HepG2 (cell line): ENCODE measurements around the gene DGCR2. TPM values are rescaled to one million over a fixed set of nuclear protein-coding genes. Genes with fewer than 3 reads are reported as not detected.
A peak's percentile ranks its signal among the peaks of the same experiment; 100 is the strongest.

Experiments
- CCAR2 ChIP-seq: fragments of 200-400 bp; formaldehyde crosslinking; optimal IDR thresholded peaks from 2 replicates; pipeline ENCODE3; 2018; ENCODE audit warnings: low read depth, mild to moderate bottlenecking, low read length, moderate library complexity
- ESRRA ChIP-seq: sonication (generic); formaldehyde crosslinking; IDR thresholded peaks from 2 replicates; pipeline ENCODE4 v1.5.1; 2020; ENCODE audit warnings: mild to moderate bottlenecking, low read depth, missing genetic modification reagents
- ETV6 ChIP-seq: sonication (generic); formaldehyde crosslinking; conservative IDR thresholded peaks from 2 replicates; pipeline ENCODE4 v1.4.0; 2020; ENCODE audit warnings: missing genetic modification reagents
- HNRNPH1 ChIP-seq: fragments of 200-400 bp; formaldehyde crosslinking; optimal IDR thresholded peaks from 2 replicates; pipeline ENCODE3; 2017; ENCODE audit warnings: mild to moderate bottlenecking, low read depth, low read length
- PHF21A ChIP-seq: sonication (generic); formaldehyde crosslinking; IDR thresholded peaks from 2 replicates; pipeline ENCODE4 v1.5.0; 2020; ENCODE audit warnings: mild to moderate bottlenecking, missing genetic modification reagents
- RXRA ChIP-seq: sonication (generic); formaldehyde crosslinking; IDR thresholded peaks from 2 replicates; pipeline ENCODE4 v1.5.1; 2020; ENCODE audit warnings: missing genetic modification reagents
- SRF ChIP-seq: IDR thresholded peaks from 2 replicates; pipeline ENCODE4 v1.6.1; 2011; ENCODE audit warnings: mild to moderate bottlenecking, low read depth, low read length, moderate library complexity
- TEAD2 ChIP-seq: sonication (generic); formaldehyde crosslinking; IDR thresholded peaks from 2 replicates; pipeline ENCODE4 v1.9.0; 2021; ENCODE audit warnings: missing genetic modification reagents
- ZFP36 ChIP-seq: fragments of 150-350 bp; IDR thresholded peaks from 2 replicates; pipeline ENCODE4 v1.6.1; 2018; ENCODE audit warnings: borderline replicate concordance, low read length, low read depth; ENCODE audit not compliant: partially characterized antibody
- ZNF207 ChIP-seq: fragments of 450-650 bp; IDR thresholded peaks from 2 replicates; pipeline ENCODE4 v1.6.1; 2016; ENCODE audit warnings: antibody characterized with exemption, borderline replicate concordance
- ZNF460 ChIP-seq: sonication (generic); formaldehyde crosslinking; IDR thresholded peaks from 2 replicates; pipeline ENCODE4 v1.5.1; 2020; ENCODE audit warnings: missing genetic modification reagents, mild to moderate bottlenecking, borderline replicate concordance
- ZNF792 ChIP-seq: IDR thresholded peaks from 2 replicates; pipeline ENCODE4 v1.6.1; 2016
- polyA plus RNA-seq, 8 experiments: library from polyadenylated mRNA; depleted of rRNA in 3 of 8; stranded (reverse) in 7 of 8; unstranded in 1 of 8; fragments of >200 nt; fragmentation: Illumina TruSeq in 4 of 8; extraction: Trizol in 4 of 8; gene quantifications; 2 replicates each; pipeline versions ENCODE4 v1.2.1 to v1.2.3, GENCODE V29; 2011 to 2016; ENCODE audit warnings: low read depth in 4 of 8, missing spikeins in 1 of 8, mixed read lengths in 1 of 8; ENCODE audit not compliant: insufficient read depth in 1 of 8
- total RNA-seq, 5 experiments: library from RNA; depleted of rRNA; stranded (reverse); fragments of >200 nt; fragmentation: Illumina TruSeq; extraction: Trizol; gene quantifications; 2 replicates each; pipeline ENCODE4 v1.2.3, GENCODE V29; 2016; ENCODE audit warnings: low read depth in 1 of 5
- TF ChIP-seq, protein P1 (sequence below): sonication (generic); formaldehyde crosslinking; IDR thresholded peaks from 2 replicates; pipeline ENCODE4 v1.4.0; 2020; ENCODE audit warnings: missing genetic modification reagents
- TF ChIP-seq, protein P2 (sequence below): sonication (generic); formaldehyde crosslinking; IDR thresholded peaks from 2 replicates; pipeline ENCODE4 v1.4.0; 2020; ENCODE audit warnings: missing genetic modification reagents, borderline replicate concordance
- TF ChIP-seq, protein P3 (sequence below): sonication (generic); formaldehyde crosslinking; IDR thresholded peaks from 2 replicates; pipeline ENCODE4 v1.4.0; 2020; ENCODE audit warnings: mild to moderate bottlenecking, missing genetic modification reagents
- TF ChIP-seq, protein P4 (sequence below): IDR thresholded peaks from 2 replicates; pipeline ENCODE4 v1.6.1; 2016; ENCODE audit warnings: low read depth
- TF ChIP-seq, protein P5 (sequence below): sonication (generic); formaldehyde crosslinking; IDR thresholded peaks from 2 replicates; pipeline ENCODE4 v1.5.0; 2020; ENCODE audit warnings: missing genetic modification reagents, mild to moderate bottlenecking, borderline replicate concordance
- TF ChIP-seq, protein P6 (sequence below): sonication (generic); formaldehyde crosslinking; IDR thresholded peaks from 2 replicates; pipeline ENCODE4 v1.4.0; 2020; ENCODE audit warnings: missing genetic modification reagents
- TF ChIP-seq, protein P7 (sequence below): IDR thresholded peaks from 2 replicates; pipeline ENCODE4 v1.6.1; 2016; ENCODE audit warnings: mild to moderate bottlenecking, missing biosample characterization, missing genetic modification reagents

DGCR2 gene
- total and polyA plus RNA-seq, 2 of the 13 experiments (the other 11 are each of a cell fraction or from before 2014, with no cell fraction given): 23.1 to 35.3 TPM

DNA sequence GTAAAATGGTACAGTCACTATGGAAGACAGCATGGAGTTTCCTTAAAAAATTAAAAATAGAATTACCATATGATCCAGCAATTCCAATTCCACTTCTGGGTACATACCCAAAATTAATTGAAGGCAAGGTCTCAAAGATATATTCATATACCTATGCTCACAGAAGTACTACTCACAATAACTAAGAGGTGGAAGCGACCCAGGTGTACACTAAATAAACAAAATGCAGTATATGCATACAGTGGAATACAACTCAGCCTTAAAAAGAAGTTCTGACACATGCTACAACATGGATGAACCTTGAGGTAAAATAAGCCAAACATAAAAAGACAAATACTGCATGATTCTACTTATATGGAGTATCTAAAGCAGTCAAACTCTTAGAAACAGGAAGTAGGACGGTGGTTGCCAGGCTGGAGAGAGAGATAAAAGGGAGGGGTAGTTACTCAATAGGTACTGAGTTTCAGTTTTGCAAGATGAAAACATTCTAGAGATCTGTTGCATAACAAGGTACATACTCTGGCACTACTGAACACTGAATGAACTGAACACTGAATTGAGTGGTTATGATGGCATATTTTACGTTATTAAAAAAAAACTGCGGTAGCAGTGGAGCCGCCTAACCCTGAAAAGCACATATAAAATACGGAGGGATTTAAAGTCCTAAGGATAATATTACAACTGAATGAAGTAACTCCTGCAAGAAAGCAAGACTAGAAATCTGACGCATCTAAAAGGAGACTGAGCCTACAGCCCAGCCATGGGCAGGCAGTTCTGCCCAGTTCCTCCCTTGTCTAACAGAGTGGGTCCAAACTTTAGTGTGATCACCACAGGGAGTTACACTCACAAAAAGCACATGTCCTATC lies 12.8 kb downstream of the DGCR2 start (continued):
- TF ChIP-seq, protein P1, sequence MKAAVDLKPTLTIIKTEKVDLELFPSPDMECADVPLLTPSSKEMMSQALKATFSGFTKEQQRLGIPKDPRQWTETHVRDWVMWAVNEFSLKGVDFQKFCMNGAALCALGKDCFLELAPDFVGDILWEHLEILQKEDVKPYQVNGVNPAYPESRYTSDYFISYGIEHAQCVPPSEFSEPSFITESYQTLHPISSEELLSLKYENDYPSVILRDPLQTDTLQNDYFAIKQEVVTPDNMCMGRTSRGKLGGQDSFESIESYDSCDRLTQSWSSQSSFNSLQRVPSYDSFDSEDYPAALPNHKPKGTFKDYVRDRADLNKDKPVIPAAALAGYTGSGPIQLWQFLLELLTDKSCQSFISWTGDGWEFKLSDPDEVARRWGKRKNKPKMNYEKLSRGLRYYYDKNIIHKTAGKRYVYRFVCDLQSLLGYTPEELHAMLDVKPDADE (CRISPR knock-in tag): no peak
- TF ChIP-seq ZNF460 (CRISPR knock-in tag) (no peak), CCAR2 (no peak), ETV6 (CRISPR knock-in tag) (no peak), PHF21A (CRISPR knock-in tag) (no peak), SRF (no peak), ESRRA (CRISPR knock-in tag) (no peak), ZFP36 (no peak), RXRA (CRISPR knock-in tag) (no peak), ZNF792 (CRISPR knock-in tag) (peak; percentile 44; the same call in 1 of the 2 replicates), HNRNPH1 (no peak), TEAD2 (no peak), ZNF207 (no peak)
- TF ChIP-seq, protein P2, sequence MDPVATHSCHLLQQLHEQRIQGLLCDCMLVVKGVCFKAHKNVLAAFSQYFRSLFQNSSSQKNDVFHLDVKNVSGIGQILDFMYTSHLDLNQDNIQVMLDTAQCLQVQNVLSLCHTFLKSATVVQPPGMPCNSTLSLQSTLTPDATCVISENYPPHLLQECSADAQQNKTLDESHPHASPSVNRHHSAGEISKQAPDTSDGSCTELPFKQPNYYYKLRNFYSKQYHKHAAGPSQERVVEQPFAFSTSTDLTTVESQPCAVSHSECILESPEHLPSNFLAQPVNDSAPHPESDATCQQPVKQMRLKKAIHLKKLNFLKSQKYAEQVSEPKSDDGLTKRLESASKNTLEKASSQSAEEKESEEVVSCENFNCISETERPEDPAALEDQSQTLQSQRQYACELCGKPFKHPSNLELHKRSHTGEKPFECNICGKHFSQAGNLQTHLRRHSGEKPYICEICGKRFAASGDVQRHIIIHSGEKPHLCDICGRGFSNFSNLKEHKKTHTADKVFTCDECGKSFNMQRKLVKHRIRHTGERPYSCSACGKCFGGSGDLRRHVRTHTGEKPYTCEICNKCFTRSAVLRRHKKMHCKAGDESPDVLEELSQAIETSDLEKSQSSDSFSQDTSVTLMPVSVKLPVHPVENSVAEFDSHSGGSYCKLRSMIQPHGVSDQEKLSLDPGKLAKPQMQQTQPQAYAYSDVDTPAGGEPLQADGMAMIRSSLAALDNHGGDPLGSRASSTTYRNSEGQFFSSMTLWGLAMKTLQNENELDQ (CRISPR knock-in tag): no peak
- TF ChIP-seq, protein P3, sequence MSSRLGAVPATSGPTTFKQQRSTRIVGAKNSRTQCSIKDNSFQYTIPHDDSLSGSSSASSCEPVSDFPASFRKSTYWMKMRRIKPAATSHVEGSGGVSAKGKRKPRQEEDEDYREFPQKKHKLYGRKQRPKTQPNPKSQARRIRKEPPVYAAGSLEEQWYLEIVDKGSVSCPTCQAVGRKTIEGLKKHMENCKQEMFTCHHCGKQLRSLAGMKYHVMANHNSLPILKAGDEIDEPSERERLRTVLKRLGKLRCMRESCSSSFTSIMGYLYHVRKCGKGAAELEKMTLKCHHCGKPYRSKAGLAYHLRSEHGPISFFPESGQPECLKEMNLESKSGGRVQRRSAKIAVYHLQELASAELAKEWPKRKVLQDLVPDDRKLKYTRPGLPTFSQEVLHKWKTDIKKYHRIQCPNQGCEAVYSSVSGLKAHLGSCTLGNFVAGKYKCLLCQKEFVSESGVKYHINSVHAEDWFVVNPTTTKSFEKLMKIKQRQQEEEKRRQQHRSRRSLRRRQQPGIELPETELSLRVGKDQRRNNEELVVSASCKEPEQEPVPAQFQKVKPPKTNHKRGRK (CRISPR knock-in tag): no peak
- TF ChIP-seq, protein P4, sequence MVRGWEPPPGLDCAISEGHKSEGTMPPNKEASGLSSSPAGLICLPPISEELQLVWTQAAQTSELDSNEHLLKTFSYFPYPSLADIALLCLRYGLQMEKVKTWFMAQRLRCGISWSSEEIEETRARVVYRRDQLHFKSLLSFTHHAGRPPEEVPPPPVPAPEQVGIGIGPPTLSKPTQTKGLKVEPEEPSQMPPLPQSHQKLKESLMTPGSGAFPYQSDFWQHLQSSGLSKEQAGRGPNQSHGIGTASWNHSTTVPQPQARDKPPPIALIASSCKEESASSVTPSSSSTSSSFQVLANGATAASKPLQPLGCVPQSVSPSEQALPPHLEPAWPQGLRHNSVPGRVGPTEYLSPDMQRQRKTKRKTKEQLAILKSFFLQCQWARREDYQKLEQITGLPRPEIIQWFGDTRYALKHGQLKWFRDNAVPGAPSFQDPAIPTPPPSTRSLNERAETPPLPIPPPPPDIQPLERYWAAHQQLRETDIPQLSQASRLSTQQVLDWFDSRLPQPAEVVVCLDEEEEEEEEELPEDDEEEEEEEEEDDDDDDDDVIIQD (CRISPR knock-in tag): peak; percentile 23; the same call in 1 of the 2 replicates
- TF ChIP-seq, protein P5, sequence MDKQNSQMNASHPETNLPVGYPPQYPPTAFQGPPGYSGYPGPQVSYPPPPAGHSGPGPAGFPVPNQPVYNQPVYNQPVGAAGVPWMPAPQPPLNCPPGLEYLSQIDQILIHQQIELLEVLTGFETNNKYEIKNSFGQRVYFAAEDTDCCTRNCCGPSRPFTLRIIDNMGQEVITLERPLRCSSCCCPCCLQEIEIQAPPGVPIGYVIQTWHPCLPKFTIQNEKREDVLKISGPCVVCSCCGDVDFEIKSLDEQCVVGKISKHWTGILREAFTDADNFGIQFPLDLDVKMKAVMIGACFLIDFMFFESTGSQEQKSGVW: no peak
- TF ChIP-seq, protein P6, sequence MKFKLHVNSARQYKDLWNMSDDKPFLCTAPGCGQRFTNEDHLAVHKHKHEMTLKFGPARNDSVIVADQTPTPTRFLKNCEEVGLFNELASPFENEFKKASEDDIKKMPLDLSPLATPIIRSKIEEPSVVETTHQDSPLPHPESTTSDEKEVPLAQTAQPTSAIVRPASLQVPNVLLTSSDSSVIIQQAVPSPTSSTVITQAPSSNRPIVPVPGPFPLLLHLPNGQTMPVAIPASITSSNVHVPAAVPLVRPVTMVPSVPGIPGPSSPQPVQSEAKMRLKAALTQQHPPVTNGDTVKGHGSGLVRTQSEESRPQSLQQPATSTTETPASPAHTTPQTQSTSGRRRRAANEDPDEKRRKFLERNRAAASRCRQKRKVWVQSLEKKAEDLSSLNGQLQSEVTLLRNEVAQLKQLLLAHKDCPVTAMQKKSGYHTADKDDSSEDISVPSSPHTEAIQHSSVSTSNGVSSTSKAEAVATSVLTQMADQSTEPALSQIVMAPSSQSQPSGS (CRISPR knock-in tag): 0 out of 2 replicates have a peak, but pooled peaks have one; percentile 34
- TF ChIP-seq, protein P7, sequence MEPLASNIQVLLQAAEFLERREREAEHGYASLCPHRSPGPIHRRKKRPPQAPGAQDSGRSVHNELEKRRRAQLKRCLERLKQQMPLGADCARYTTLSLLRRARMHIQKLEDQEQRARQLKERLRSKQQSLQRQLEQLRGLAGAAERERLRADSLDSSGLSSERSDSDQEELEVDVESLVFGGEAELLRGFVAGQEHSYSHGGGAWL (CRISPR knock-in tag): no peak
